HG02973 (cell line): ENCODE measurements around the gene HS3ST6.
"Not testable (repeated sequence)": the region's sequence is repeated elsewhere in the genome, so short reads cannot be mapped to it uniquely, and the experiment has no call there.

Experiments
- ATAC-seq: cut with Tn5 transposase; IDR thresholded peaks from one replicate; pipeline ENCODE4 v1.9.1; 2021; ENCODE audit warnings: moderate library complexity; ENCODE audit not compliant: unreplicated experiment

The HS3ST6 gene

GRCh38 chr16:1881172-1881571 is 37.0 kb downstream of the HS3ST6 start:
- not testable (repeated sequence) for ATAC-seq

GRCh38 chr16:1879477-1879876 is 38.7 kb downstream of the HS3ST6 start:
- ATAC-seq: no peak

DNA sequence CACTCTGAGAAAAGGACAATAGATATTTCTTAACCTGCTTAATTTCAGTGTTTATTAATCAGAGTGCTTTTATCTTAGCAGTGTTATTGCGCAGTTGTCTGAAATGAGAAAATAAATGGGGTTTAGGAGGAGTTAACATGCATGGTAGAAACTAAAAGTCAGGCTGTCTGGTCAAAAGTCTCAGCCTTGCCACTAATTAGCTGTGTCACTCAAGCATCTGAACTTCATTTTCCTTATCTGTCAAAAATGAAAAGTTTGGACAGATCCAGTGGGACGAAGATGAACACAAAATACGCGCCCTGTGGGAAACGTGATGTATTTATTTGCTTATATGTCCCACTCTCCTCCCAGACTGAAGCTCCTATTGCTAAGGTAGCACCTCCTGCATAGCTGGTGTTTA is 40.0 kb downstream of the HS3ST6 start:
- no peak for ATAC-seq

- no peak for ATAC-seq
These were observed 40.4 kb downstream of the HS3ST6 start for GRCh38 chr16:1877804-1878203.

- no peak for ATAC-seq
These were observed 41.1 kb downstream of the HS3ST6 start for GRCh38 chr16:1877089-1877488.

DNA sequence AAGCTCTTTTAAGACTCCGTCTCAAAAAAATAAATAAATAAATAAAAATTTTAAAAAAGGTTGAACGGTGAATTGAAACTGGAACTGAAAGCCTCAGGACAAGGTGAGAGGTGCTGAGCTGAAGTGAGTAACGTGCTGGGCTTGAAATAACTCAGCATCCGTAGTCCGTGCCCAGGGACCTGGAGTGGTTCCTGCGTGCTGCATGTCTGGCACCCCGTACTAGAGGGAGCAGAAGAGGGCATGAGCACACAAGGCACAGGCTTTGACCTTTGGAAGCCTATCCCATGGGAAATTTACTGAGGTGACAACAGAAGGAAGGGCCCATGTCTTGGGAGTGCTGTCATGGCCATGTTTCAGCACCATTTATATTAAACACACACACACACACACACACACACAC is 41.7 kb downstream of the HS3ST6 start:
- ATAC-seq: no peak

DNA sequence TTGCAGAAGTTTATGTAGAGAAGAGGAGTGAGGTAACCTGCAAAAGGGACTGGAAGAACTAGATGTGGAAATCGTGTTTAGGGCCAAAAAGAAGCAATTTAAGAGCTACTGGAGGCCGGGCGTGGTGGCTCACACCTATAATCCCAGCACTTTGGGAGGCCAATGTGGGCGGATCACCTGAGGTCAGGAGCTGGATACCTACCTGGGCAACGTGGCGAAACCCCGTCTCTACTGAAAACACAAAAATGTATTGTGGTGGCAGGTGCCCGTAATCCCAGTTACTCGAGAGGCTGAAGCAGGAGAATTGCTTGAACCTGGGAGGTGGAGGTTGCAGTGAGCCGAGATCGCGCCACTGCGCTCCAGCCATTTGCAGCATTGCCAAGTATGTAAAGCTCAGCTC is 42.1 kb downstream of the HS3ST6 start:
- not testable (repeated sequence) for ATAC-seq

DNA sequence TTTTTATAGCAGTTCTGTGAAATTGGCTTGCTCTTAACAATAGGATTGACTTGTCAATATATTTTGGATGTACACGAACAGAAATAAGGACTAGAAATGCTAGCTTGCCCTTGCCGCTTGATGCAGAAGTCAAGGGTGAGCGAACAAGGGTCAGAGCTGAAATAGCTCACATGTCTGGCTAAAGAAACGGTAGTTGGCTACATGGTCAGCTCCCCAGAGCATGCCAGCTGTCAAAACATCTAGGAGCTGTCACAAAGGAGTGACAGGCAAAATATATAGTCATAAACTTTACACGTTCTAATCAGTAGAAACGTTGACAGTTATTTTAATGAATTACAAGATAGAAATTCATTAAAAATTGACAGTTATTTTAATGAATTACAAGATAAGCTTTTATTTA is 43.4 kb downstream of the HS3ST6 start:
- no peak for ATAC-seq

GRCh38 chr16:1871974-1872635 is 46.1 kb downstream of the HS3ST6 start, which contains the start of gene MEIOB:
TSS of gene MEIOB (minus strand) at chr16:1872164. CDS start at chr16:1868175, 3,989 bp downstream.
- no peak for ATAC-seq

DNA sequence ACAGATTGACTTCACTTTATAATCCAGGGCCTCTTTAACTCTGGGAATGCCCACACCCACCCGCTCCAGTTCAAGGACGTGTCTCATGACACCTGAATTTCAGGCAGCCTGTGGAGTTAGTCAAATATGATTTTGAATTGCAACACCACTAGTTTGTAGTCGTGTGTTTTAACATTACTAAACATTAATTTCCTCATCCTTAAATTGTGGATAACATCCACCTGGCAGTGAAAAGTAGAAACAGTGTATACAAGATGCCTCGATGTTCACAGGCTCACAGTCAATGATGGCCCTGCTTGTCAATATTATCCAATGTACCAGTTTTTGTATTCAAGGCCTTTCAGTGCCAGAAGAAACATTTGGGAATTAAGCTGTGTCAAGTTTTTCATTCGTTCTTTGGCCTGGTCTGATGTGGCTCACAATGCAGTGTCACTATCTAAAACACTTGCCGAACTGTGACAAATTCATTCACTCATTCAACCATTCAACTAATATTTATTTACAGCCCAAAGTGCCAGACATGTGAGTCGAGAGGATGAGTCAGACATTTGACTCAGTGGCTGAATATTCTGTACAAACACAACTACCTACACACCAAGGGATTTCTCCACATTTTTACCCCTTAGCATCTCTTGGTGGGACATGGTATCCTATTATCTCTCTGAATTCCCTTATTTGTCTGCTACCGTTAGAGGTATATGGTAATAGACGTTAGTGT is 47.7 kb downstream of the HS3ST6 start:
- no peak for ATAC-seq

GRCh38 chr16:1865902-1866690 is 52.1 kb downstream of the HS3ST6 start:
- no peak for ATAC-seq

GRCh38 chr16:1863681-1864460 is 54.3 kb downstream of the HS3ST6 start:
- ATAC-seq: no peak

GRCh38 chr16:1862394-1862793 is 55.8 kb downstream of the HS3ST6 start:
- ATAC-seq: no peak

GRCh38 chr16:1861730-1862129 is 56.5 kb downstream of the HS3ST6 start:
- ATAC-seq: no peak
